Measurements from ENCODE around the gene TRAPPC8. TPM values are rescaled to one million over a fixed set of nuclear protein-coding genes. Genes with fewer than 3 reads are reported as not detected.
"Not testable (repeated sequence)": the region's sequence is repeated elsewhere in the genome, so short reads cannot be mapped to it uniquely, and the experiment has no call there.

Gene TRAPPC8
- polyA plus RNA-seq, 1 experiment, result 30.9 TPM

- H3K27me3 ChIP-seq (ENCODE audit: control insufficient read depth, insufficient read depth, low read length), result no peaks in the 10 kb centered on the region
- H3K36me3 ChIP-seq (ENCODE audit: control insufficient read depth, insufficient read depth, low read length), result no peaks in the 10 kb centered on the region; the same call in 1 of the 2 replicates
- CTCF ChIA-PET, result no interaction called here
- POLR2A ChIA-PET, result no interaction called here
- no peak for TF ChIP-seq CTCF (IDR thresholded peaks at IDR 0.05; ENCODE audit: insufficient read depth, low read depth, low read length)
- DNase-seq (ENCODE audit: low read depth), result no peak
- no peak overlapping the region for H3K4me3 ChIP-seq (ENCODE audit: low read depth, low read length)
Measured at GRCh38 chr18:31920277-31920676, 22.7 kb downstream of the TRAPPC8 start.

GRCh38 chr18:31919366-31919765 lies 23.6 kb downstream of the TRAPPC8 start:
- DNase-seq (ENCODE audit: low read depth); H3K27me3 ChIP-seq (ENCODE audit: control insufficient read depth, insufficient read depth, low read length); POLR2A ChIA-PET; CTCF ChIA-PET; H3K4me3 ChIP-seq (ENCODE audit: low read depth, low read length); H3K36me3 ChIP-seq (ENCODE audit: control insufficient read depth, insufficient read depth, low read length): not testable (repeated sequence)

GRCh38 chr18:31918733-31919132 lies 24.2 kb downstream of the TRAPPC8 start:
- DNase-seq (ENCODE audit: low read depth), result no peak
- Histone ChIP-seq H3K36me3 (ENCODE audit: control insufficient read depth, insufficient read depth, low read length) (no peaks in the 10 kb centered on the region; the same call in 1 of the 2 replicates), H3K27me3 (ENCODE audit: control insufficient read depth, insufficient read depth, low read length) (no peaks in the 10 kb centered on the region), H3K4me3 (ENCODE audit: low read depth, low read length) (no peak overlapping the region)
- no peak for TF ChIP-seq CTCF (IDR thresholded peaks at IDR 0.05; ENCODE audit: insufficient read depth, low read depth, low read length)
- CTCF ChIA-PET, result no interaction called here
- POLR2A ChIA-PET, result no interaction called here

GRCh38 chr18:31901063-31901462 lies 41.9 kb downstream of the TRAPPC8 start:
- H3K4me3 ChIP-seq (ENCODE audit: low read depth, low read length), result no peak overlapping the region
- no peak for TF ChIP-seq CTCF (IDR thresholded peaks at IDR 0.05; ENCODE audit: insufficient read depth, low read depth, low read length)
- no peak for DNase-seq (ENCODE audit: low read depth)
- H3K36me3 ChIP-seq (ENCODE audit: control insufficient read depth, insufficient read depth, low read length), result peaks cover 5% of the 10 kb centered on the region; the same call in 1 of the 2 replicates
- ChIA-PET CTCF (no interaction called here), POLR2A (no interaction called here)
- H3K27me3 ChIP-seq (ENCODE audit: control insufficient read depth, insufficient read depth, low read length), result no peaks in the 10 kb centered on the region

- POLR2A ChIA-PET; CTCF ChIA-PET; H3K36me3 ChIP-seq (ENCODE audit: control insufficient read depth, insufficient read depth, low read length): not testable (repeated sequence)
Measured at GRCh38 chr18:31899771-31900170, 43.2 kb downstream of the TRAPPC8 start.

GRCh38 chr18:31892936-31893335 lies 50.0 kb downstream of the TRAPPC8 start:
- Histone ChIP-seq H3K27me3 (ENCODE audit: control insufficient read depth, insufficient read depth, low read length) (no peaks in the 10 kb centered on the region), H3K4me3 (ENCODE audit: low read depth, low read length) (no peak overlapping the region), H3K36me3 (ENCODE audit: control insufficient read depth, insufficient read depth, low read length) (no peaks in the 10 kb centered on the region)
- ChIA-PET CTCF (interaction anchor here (0.8 kb wide), 1 partner anchor 64 kb away, joined by 3 read pairs; no protein-coding TSS in a partner anchor), POLR2A (no interaction called here)
- no peak for DNase-seq (ENCODE audit: low read depth)
- TF ChIP-seq CTCF (IDR thresholded peaks at IDR 0.05; ENCODE audit: insufficient read depth, low read depth, low read length), result no peak

More at GRCh38 chr18:31899771-31900170, 43.2 kb downstream of the TRAPPC8 start:
- not testable (repeated sequence) for DNase-seq (ENCODE audit: low read depth); H3K27me3 ChIP-seq (ENCODE audit: control insufficient read depth, insufficient read depth, low read length); H3K4me3 ChIP-seq (ENCODE audit: low read depth, low read length)

Data from BJ (cell line).